GM18520 (cell line): ENCODE measurements around the gene LRRC58.
"Not testable (repeated sequence)": the region's sequence is repeated elsewhere in the genome, so short reads cannot be mapped to it uniquely, and the experiment has no call there.

Source experiments
- ATAC-seq: cut with Tn5 transposase; IDR thresholded peaks from one replicate; pipeline ENCODE4 v1.9.1; 2021; ENCODE audit not compliant: unreplicated experiment

The LRRC58 gene

DNA sequence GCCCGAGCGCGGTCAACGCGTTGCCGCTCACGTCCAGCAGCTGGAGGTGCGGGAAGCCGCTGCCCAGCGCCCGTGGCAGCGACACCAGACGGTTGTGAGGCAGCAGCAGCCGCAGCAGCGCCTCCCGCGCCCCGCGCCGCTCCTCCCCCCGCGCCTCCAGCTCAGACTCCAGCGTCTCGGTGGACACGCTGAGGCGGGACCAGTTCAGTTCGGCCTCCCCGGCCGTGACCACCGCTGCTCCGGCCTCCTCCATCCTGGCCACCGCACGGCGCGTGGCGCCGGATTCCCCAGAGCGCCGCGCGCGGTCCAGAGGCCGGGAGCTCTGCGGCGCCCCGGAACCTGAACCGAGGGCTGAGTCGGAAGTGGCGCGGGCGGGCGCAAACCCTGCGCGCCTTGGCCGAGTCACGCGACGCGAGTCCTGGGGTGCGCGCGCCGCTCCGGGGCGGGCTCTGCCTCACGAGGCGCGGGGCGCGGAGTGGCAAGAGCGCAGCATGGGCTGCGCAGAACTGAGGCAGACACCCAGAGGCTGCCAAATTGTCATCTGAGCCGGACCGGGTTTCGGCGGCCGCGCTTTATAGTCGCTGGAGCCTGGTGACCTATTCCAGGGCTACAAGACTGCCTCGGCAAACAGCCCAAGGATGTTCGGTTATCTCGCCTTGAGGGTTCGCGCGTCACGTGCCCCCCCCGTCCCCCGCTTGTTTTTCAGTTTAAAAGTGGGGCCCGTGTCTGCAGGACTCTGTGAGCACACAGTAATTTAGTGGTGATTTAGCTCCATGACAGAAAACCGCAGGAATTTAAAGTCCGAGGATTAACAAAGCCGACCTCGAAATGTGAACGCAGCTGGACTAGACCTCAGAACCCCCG, at the start of gene LRRC58:
Gene LRRC58 (minus strand): TSS at position 364 of the 864 bp plus-strand sequence. CDS start 111 bp downstream, at position 253.
- peak; percentile 86 for ATAC-seq

DNA sequence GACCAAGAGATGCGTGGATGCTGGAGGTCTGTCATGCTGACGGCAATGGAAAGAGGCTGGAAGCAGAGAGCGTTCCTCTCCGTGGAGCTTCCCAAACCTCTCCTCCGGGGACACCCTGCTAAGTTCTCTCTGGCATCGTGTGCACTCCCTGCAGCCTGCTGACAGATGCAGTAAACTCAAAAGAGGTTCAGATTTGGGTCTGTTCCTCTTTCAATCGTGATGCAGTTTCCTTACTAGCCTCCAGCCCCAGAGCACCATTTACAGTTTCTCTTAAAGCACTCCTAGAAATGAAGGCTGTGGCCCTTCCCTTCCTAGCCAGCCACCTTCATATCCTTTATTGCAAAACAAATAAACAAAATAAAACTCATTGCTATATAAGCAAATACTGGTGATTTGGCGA, 47.3 kb upstream of the LRRC58 start:
- ATAC-seq = no peak

DNA sequence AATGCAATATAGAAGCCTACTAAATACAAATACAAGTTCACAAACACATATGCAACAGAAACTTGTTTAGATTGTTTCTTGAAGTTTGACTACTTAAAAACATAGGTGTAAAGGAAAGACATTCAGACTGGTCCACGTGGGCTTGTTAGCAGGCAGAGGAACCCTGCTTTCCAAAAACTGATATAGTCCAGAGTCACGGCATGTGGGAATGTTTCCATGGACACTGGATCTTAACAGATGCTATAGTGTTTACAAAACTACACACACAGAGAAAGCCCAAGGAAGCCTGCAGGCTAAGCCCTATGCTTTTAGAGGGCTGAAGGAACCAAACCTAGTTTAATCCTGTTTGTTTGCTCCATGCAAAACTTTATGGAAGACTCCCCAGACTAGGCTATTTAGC, 45.2 kb upstream of the LRRC58 start:
- no peak for ATAC-seq

DNA sequence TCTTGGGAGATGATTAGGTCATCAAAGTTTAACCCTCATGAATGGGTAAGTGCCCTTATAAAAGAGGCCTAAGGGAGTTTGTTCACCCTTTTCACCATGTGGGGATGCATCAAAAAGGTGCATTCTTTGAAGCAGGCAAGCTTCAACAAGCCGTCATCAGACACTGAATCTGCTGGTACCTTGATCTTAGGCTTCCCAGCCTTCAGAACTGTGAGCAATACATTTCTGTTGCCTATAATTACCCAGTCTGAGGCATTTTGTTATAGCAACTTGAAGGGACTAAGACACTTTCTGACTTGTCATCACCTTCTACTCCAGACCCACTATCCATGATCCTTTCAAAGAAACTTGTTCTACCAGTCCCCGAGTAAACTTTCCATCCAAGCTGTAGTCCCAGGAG, 44.6 kb upstream of the LRRC58 start:
- no peak for ATAC-seq

DNA sequence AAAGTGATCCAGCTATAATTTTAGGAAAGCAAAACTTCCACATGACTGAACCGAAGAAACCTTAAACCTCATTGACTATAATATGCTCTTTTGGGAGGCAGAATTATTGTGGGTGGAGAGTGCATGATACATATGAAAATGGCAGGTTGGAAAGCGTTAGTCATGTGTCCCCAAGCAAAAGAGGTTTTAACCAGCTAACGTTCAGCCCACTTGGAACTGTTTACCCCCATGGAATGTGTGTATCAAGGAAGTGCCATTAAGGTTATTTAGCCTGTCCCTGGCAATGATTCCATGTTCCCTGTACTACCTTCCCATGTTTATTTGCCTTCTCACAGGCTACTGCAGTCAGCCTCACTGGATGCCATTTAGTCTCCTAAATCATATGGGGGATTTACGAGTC, 44.1 kb upstream of the LRRC58 start:
- no peak for ATAC-seq

DNA sequence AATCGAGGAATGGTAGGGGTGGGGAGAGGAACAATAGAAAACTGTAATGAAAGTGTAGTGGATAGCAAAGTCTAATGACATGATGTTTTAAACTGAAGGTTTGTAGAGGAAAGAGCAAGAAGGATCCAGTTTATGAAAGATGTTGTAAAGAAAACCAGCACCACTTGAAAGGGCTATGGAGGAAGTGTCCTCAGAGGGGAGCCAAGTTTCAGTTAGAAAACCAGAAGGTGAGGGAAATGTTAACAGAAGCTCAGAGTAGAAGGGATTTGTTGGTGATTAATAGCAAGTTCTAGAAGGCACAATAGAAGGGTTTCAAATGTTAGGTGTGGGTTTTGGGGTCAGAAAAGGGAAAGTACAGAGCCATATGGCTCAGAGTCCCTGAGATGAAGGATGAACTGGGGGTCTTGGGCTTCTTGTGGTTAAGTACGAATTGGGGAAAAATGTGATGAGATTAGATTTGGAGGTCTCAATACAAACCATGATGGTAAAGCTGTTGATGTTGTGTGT, 33.8 kb upstream of the LRRC58 start:
- no peak for ATAC-seq

DNA sequence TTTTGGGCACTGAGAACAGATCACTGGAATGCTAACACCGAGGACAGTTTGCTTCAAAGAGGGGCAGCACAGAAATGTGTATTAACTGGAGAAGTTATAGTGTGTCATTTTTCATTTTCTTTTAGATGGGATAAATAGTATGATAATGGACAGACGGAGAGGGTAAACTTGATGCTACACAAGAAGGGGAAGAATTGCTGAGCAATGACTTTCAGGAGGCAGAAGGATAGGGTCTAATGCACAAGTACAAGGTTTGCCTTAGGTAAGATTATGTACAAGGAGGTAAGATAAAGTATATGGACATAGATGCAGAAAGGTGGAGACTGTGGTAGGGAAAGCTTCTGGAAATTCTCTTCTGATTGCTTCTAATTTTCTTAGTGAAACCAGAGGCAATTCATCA, 32.3 kb upstream of the LRRC58 start:
- no peak for ATAC-seq

DNA sequence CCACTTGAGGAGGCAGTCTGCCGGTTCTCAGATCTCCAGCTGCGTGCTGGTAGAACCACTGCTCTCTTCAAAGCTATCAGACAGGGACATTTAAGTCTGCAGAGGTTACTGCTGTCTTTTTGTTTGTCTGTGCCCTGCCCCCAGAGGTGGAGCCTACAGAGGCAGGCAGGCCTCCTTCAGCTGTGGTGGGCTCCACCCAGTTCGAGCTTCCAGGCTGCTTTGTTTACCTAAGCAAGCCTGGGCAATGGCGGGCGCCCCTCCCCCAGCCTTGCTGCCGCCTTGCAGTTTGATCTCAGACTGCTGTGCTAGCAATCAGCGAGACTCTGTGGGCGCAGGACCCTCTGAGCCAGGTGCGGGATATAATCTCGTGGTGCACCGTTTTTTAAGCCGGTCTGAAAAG, 28.8 kb upstream of the LRRC58 start:
- not testable (repeated sequence) for ATAC-seq

DNA sequence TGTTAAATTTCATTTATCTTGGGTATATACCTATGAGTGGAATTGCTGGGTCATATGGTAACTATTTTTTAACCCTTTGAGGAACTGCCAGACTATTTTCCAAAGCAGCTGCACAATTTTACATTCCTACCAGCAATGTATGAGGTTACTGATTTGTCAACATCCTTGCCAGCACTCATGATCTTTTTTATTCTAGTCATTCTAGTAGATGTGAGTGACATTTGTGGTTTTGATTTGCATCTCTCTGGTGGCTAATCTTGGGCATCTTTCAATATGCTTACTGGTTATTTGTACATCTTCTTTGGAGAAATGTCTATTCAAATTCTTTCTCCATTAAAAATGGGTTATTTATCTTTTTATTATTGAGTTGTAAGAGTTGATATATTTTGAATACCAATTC, 21.3 kb upstream of the LRRC58 start:
- ATAC-seq = peak; percentile 72

DNA sequence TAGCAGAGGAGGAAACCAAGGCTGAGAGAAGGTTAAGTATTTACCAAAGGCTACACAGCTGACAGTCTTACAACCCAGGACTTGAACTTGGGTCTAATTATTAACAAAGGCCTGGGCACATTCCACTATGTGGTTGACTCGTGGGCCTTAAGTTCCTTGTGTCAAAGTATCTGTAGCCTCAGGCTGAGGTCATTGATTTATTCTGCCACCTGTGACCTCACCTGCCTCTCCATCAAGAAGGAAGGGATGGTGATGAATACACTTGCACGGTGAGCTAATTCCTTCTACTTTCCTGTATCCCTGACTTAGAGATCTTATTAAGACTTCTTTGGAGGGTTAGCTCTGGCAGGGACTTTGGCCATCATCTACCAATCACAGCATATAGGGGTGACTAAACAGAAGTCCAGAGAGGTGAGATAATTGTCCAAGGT, 19.9 kb upstream of the LRRC58 start:
- ATAC-seq = peak; percentile 54

DNA sequence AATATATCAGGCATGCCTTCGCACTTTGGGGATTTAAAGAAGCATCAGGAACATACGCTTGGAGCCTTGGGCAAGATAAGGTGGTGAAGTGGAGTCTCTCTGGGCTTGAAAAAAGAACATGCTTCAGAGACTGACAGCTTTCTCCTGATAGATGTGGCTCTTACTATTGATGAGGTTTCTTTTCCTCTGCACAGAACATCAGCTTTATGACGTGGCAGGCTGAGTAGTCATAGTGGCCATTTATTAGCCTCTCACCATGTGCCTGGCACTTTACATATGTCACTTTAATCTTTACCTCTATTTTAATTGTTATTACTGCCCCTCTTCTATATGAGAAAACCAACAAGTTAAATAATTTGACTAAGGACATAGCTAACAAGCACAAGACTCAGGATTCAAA, 19.0 kb upstream of the LRRC58 start:
- peak; percentile 54 for ATAC-seq

DNA sequence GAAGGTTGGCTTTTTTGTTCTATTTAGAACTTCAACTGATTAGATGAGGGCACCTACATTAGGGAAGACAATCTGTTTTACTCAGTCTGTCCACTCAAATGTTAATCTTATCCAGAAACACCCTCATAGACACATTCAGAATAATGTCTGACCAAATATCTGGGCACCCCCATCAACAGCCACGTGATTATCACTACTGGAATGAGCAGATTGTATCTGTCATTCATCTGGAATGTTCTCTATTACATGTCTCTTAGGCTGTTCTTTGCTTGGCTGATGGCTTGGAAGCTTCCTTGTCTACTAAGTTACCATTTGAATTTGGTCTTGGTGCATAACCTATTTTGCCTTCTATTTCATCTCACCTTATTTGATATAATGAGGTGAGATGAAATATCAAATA, 15.7 kb upstream of the LRRC58 start:
- no peak for ATAC-seq

DNA sequence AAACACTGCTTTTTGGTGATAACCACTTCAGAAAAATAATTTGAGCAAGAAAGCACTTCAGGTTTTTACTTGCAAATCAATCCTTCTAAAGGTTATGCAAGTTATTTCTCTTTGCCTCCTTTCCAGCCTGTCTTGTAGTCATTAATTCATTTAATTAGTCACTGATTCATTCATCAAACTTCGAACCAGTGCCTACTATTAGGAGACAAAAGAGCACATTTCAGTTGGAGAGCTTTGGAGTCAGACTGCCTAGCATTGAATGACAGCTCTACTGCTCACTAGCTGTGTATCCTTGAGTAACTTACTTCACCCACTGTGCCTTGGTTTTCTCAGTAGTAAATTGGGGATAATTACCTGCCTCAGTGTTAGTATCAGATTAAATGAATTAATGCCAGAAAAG, 14.9 kb upstream of the LRRC58 start:
- no peak for ATAC-seq

DNA sequence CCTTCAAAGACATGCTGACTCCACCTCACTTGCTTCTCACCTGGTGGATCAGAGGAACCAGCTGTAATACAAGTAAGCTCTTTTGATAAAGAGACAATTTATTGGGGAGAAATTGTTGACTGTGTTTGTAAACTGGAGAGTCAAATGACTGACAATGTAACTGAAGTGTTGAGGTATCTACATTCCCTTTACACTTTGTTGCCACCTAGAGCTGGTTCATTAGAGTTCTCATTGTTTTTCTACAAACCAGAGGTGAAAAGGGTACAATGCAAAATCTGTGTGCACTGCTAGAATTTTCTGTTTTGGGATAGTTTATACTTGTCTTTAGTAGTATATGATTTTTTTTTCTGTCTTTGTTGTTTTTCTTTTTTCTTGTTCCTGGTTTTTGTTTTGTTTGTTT, 8.7 kb upstream of the LRRC58 start:
- no peak for ATAC-seq

DNA sequence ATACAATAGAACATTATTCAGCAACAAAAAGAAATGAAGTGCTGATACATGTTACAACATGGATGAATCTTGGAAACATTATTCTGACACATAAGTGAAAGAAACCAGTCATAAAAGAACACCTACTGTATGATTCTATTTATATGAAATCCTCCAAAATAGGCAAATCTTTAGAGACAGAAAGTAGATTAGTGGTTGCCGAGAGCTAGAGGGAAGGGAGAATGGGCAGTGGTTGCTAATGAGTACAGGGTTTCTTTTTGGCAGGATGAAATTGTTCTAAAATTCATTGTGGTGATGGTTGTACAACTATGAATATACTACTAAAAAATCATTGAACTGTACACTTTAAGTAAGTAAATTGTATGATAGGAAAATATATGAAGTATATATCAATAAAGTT, 6.3 kb upstream of the LRRC58 start:
- no peak for ATAC-seq

DNA sequence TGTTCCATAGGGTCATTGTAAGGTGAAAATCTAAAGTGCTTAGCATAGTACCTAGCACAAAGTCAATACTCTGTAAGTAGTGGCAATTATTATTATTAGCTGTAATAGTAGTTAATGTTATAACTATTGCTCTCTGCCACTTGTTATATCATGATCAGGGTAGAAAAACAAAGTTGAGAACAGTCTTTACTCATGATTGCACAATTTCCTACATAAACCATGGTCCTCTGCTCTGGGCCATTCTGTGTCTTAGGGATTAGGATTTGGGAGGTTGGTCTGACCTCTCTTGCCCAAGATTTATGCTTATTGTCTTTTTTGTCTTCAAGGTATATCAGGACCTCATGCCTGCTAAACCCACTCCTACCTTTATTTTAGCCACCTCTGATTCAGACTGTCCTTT, 4.3 kb upstream of the LRRC58 start:
- no peak for ATAC-seq

DNA sequence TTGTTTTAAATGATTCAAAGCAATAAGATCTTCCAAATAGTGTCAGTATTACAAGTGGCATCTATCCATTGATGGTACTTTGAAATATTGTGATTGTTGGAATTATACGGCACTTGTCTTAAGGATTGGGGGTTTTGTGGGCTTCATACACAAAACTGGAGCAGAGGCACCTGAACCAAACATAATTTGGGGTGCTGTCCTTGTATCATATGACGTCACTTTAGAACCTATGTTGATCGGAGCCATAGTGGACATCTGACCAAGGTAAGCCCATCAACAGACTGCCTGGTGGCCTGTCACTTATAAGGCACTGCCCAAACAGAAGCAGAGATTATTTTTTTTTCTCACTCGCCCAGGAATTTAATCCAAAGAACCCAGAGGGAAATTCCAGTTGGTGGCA, 2.9 kb upstream of the LRRC58 start:
- ATAC-seq = no peak

DNA sequence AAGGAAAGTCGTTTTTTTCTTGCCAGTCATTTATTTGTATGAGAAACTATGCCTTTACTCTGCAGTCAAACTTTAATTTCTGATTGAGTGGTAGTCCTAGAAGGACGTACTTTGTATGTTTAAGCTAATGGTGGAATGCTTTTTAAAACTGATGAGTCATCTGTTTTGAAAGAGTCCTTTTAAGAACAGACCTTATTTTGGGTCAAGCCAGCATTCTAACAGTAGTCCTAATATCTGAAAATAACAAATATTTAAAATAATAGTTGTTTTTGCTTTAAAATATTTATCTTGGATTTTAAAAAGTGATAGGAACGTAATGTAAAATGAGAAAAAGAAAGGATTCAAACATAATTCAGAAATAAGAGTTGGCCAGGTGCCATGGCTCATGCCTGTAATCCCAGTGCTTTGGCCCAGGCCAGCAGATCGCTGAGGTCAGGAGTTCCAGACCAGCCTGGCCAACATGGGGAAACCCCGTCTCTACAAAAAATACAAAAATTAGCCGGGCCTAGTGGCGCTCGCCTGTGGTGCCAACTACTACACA, 1.3 kb upstream of the LRRC58 start:
- no peak for ATAC-seq

DNA sequence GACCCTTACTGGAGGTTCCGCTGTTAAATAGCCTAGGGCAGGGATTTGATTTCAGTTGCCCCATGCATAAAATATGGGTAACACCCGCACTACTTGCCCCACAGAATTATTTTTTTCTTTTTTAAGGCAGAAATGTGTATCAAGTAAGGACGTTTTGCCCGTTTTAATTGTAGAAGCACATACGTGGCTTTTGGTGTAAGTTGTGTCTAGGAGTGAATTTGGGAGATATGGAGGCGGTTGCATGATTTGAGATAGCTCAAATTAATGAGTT, 636 bp upstream of the LRRC58 start:
- no peak for ATAC-seq

DNA sequence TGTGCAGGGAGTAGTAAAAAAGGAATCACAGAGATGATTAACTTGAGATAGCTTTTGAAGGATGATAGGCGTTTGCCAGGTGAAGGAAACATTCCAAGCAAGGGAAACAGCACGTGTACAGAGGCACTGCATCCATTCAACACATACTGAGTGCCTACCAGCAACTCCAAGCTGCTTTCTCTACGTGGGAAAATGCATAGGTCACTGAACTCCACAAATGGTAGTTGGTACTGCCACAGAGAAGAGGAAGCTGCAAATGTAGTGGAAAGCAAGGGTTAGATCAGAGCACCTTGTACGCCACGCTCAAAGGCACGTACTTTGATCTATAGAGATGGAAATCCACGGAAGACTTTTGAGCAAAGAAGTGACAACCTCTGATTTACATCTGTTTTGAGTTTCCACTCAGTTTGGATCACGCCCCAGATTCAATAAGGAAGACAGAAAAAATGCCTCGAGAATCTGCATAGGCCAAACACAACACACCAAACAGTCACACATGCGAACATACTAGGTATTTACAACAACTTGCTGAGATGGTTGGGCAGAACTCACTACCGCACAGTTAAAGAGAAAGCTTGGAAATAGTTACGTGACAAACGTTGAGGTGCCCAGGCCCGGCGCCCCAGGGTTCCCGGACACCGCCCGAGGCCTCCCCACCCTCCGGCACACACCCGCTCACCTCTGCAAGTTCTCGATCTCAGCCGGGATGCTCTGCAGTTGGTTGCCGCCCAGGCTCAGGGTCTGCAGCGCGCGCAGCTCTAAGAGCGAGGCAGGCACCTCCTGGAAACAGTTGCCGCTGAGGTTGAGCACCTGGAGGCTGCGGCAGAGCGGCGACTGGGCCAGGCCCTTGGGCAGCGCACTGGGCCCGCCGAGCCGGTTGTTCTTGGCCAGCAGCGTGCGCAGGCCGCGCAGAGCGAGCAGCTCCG, 826 bp downstream of the LRRC58 start:
- ATAC-seq = peak; percentile 20

DNA sequence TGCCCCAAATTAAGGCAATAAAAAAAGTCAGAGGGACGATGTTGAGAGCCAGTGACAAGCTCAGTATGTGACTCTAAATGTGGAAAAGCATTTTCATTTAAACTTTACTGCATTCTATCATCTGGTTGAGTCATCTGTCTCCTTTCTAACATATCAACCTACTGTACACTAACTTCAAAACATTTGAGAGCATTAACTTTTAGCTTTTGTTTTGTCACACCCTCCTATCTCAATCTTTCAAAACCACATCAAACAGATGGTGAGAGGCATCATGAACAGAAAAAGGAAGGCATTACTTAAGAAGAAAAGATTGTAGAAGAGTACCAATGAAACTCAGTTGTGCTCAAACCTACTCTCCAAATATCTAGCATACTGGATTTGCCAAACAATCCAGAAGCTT, 4.8 kb downstream of the LRRC58 start:
- ATAC-seq = no peak
